Measurements from ENCODE around the gene PPP2R3B. TPM values are rescaled to one million over a fixed set of nuclear protein-coding genes. Genes with fewer than 3 reads are reported as not detected.
"Not testable (repeated sequence)": the region's sequence is repeated elsewhere in the genome, so short reads cannot be mapped to it uniquely, and the experiment has no call there.

PPP2R3B gene, protein sequence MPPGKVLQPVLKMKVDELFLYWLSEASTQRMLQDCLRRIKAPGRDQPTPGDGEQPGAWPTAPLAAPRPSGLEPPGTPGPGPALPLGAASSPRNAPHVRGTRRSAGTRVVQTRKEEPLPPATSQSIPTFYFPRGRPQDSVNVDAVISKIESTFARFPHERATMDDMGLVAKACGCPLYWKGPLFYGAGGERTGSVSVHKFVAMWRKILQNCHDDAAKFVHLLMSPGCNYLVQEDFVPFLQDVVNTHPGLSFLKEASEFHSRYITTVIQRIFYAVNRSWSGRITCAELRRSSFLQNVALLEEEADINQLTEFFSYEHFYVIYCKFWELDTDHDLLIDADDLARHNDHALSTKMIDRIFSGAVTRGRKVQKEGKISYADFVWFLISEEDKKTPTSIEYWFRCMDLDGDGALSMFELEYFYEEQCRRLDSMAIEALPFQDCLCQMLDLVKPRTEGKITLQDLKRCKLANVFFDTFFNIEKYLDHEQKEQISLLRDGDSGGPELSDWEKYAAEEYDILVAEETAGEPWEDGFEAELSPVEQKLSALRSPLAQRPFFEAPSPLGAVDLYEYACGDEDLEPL
- 10 to 100 TPM; 16.6 to 37.3 (median 23.2) TPM for polyA plus RNA-seq (ENCODE audit: insufficient read length in 4 of 4)

DNA sequence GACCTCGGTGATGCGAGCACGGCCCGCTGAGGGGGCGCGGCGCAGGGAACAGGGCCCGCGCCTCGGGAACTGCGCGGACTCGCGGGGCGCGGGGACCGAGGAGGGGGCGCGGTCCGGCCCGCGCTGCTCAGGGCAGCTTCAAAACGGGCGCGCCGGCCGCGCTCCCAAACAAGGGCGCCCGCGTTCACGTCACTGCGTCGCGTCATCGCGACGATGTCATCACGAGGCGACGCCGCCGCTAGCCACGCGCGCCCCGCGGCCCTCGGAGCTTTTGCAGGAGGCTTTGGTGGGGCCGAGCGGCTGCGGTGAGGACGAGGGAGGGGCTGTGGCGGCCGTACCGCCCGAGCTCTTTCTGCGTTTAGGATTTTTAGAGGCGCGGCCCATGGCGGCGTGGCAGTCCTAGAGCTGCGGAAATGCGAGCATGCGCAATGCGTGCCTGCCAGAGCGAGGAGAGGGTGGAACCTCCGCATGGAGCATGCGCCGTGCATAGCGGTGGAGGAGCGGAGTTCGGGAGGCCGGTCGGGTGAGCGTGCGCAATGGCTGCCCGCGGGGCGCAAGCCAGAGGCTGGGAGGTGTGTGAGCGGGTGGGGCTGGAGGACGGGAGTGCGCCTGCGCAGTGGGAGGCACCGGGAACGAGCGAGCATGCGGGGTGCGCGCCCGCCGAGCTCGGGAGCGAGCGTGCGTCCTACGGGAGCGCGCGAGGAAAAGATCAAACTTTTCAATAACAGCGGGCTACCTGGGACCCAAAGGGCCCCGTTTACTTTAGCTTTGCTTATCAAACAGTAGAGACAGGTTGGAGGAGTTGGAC lies at the start of gene PPP2R3B:
Gene PPP2R3B, minus strand, starts transcription at position 140 of the 808 bp plus-strand sequence. CDS start 216 bp downstream, outside the sequence.
- peak; percentile 93 to 95 (median 94) for DNase-seq (ENCODE audit: low read depth in 4 of 4, low spot score in 3 of 4)

DNA sequence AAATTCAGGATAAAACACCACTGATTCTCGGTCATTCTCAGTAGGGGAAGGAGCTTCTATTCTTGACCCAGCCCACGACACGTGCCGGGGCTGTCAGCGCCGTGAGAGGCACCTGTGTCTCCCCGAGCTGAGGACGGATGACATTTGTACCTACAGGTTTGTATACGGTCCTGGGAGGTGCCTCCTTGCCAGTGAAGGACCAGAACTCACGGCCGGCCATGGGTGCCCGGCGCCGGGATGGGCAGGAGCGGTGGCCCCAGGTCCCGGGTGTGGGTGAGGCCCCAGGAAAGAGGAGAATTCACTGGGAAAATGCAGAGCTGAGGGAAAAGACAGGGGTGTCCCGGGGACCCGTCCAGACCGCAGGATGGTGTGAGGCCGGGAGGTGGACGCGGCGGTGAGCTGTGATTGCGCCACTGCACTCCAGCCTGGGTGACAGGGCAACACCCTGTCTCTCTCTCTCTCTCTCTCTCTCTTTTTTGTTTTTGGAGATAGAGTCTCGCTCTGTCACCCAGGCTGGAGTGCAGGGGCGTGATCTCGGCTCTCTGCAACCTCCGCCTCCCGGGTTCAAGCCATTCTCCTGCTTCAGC lies 48.9 kb upstream of the PPP2R3B start:
- no peak for DNase-seq (ENCODE audit: low read depth in 4 of 4, low spot score in 3 of 4)

DNA sequence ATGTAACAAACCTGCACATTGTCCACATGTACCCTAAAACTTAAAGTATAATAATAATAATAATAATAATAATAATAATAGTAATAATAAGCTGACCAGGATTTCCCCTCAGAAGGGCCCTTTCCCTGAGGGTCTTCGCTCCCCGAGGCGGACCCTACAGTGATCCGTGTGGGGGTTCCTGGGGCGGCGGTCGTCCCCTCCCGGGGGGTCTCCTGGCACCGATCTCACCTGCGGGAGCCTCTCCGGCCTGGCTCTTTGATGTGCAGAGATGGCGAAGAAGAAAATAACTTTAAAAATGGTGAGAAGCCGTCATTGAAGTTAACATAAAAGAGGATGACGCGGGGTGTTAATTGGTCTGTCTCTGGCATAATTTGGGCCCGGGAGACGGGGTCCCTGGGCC lies 48.2 kb upstream of the PPP2R3B start:
- DNase-seq (ENCODE audit: low read depth in 4 of 4, low spot score in 3 of 4) = no peak

DNA sequence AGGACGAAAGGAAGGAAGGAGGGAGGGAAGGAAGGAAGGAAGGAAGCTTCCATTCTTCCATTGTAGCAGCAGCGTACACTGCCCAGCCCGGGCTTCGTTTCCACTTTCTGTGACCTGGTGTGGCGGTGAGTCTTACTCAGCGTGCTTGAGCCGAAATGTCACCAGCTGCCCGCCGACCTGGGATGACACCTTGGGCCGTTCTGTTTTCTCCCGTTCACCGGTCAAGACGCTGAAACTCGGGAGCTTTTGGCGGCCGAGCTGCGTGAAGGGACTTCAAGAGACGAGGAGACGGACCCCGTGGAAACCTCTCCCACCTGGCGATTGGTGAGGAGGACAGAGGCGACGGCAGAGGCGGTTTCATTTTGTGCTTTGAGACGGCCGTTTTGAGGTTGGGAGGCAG lies 47.1 kb upstream of the PPP2R3B start:
- no peak for DNase-seq (ENCODE audit: low read depth in 4 of 4, low spot score in 3 of 4)

DNA sequence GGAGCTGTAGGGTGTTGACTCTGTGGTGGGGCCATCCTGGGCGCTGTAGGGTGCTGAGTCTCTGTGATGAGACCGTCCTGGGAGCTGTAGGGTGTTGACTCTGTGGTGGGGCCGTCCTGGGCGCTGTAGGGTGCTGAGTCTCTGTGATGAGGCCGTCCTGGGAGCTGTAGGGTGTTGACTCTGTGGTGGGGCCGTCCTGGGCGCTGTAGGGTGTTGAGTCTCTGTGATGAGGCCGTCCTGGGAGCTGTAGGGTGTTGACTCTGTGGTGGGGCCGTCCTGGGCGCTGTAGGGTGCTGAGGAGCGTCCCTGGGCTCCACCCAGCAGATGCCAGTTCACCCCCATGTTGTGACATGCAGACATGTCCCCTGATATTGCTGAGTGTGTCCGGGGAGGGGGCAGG lies 46.0 kb upstream of the PPP2R3B start:
- not testable (repeated sequence) for DNase-seq (ENCODE audit: low read depth in 4 of 4, low spot score in 3 of 4)

DNA sequence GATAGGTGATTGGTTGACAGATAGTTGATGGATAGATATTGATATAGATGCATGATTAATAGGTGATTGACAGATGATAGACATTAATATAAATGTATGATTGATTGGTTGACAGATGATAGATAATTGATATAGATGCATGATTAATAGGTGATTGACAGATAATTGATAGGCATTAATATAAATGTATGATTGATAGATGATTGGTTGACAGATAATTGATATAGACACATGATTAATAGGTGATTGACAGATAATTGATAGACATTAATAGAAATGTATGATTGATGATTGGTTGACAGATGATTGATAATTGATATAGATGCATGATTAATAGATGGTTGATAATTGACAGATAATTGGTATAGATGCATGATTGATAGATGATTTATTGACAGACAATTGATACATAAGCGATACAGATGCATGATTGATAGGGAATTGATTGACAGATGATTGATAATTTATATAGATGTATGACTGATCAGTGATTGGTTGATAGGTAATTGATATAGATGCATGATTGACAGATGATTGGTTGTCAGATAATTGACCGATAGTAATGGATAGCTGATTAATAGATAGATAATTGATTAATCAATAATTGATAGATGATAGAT lies 44.9 kb upstream of the PPP2R3B start:
- no peak for DNase-seq (ENCODE audit: low read depth in 4 of 4, low spot score in 3 of 4)

DNA sequence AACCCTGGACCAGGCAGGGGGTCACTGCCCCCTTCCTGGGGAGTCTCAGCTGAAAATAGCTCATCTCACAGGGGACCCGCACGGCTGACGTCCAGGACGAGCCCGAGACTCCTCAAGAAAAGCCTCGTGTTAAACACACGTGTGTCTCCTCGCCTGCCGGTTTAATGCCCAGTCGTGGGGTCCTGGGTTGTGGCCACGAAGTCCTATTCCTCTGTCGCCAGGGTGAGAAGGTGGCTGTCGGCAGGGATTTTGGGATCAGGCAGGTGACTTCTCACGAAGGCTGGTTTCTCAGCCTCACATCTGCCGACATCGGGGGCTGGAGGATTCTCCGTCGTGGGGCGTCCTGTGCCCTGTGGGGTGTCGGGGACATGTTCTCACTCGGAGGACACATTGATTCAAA lies 44.3 kb upstream of the PPP2R3B start:
- no peak for DNase-seq (ENCODE audit: low read depth in 4 of 4, low spot score in 3 of 4)

DNA sequence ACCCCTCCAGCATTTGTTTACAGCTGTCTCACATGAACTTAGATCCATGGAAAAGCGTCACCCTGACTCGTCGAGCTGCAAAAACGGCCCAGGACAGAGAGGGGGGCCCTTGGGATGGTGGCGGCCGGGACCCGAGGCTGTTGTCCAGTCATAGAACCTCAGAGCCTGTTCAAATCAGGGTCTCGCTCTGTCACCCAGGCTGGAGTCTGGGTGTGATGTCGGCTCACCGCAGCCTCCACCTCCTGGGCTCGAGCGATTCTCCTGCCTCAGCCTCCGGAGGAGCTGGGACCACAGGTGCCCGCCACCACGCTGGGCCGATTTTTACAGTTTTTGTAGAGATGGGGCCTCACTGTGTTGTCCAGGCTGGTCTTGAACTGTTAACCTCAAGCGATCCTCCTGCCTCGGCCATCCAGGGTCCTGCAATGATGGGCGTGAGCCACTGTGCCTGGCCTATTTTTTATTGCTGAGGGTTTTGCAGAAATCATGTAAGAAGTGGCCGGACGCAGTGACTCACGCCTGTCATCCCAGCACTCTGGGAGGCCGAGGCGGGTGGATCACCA lies 42.6 kb upstream of the PPP2R3B start:
- DNase-seq (ENCODE audit: low read depth in 4 of 4, low spot score in 3 of 4) = no peak

DNA sequence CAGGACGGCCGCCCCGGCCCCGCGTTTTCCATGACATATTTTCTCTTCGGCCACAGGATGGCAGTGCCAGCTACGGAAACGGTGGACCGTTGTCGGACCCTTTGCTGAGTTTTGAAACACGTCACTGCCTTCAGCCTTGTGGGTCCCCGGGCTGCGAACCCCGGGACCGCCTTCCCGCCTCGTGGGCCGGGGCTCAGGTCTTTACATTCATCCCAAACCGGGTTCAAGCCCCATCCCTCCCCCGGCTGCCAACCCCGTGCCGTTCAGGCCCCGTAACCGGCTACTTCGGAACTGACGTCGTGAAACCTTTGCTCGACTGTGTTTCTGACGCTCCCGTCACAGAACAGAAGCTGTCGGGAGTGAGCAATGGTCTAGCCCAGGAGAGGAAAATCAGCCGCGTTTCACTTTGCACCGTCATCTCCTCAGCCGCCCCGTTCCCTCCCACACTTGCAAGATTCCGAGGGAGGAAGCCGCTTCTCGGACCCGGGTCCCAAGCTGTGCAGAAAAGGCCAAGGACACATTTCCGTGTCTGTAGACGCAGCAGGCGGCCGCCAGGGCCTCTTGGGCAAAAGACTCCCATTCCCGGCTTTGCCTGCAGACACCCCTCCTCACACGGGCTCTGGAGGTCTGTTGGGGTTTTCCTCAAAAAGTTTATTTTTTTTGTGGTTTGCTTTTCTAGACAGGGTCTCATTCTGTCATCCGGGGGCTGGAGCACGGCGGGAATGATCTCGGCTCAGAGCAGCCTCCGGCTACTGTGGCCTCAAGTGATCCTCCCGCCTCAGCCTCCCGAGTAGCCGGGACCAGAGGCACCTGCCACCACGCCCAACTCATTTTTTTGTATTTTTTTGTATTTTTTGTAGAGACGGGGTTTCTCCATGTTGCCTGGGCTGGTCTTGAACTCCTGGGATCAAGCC lies 41.4 kb upstream of the PPP2R3B start:
- DNase-seq (ENCODE audit: low read depth in 4 of 4, low spot score in 3 of 4) = no peak

DNA sequence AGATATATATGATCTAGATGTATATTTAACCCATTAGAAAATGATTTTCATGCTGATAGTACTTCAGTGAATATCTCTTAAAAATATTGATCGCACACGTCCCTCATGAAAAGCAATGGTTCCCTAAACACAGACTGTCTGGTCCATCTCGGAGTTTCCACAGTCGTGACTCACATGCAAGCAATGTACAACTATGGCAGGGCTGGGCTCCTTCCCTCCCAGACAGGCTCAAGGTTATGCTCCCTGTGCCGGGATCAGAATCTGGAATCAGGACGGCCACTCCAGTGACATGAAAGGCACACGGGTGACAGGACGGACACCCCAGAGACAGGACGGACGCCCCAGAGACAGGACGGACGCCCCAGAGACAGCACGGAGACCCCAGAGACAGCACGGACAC lies 40.2 kb upstream of the PPP2R3B start:
- no peak for DNase-seq (ENCODE audit: low read depth in 4 of 4, low spot score in 3 of 4)

DNA sequence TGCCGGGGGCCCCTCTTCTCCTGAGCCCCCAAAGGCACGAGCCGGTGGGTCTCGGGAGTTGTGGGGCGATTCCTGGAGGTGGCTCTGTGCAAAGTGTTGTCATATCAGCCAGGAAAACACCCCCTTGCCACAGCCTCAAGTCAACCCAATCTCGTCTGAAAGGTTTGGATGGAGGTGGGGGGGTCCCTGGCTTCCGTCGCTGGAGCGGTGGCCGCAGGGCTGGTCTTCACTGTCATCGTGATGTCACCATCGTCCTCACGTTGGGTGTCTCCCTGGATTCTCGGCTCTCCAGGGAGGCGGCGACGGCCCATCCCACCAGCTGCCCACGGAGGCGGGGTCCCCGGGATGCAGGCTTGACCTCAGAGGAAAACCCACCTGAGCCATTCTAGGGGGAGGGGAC lies 38.3 kb upstream of the PPP2R3B start:
- no peak for DNase-seq (ENCODE audit: low read depth in 4 of 4, low spot score in 3 of 4)

DNA sequence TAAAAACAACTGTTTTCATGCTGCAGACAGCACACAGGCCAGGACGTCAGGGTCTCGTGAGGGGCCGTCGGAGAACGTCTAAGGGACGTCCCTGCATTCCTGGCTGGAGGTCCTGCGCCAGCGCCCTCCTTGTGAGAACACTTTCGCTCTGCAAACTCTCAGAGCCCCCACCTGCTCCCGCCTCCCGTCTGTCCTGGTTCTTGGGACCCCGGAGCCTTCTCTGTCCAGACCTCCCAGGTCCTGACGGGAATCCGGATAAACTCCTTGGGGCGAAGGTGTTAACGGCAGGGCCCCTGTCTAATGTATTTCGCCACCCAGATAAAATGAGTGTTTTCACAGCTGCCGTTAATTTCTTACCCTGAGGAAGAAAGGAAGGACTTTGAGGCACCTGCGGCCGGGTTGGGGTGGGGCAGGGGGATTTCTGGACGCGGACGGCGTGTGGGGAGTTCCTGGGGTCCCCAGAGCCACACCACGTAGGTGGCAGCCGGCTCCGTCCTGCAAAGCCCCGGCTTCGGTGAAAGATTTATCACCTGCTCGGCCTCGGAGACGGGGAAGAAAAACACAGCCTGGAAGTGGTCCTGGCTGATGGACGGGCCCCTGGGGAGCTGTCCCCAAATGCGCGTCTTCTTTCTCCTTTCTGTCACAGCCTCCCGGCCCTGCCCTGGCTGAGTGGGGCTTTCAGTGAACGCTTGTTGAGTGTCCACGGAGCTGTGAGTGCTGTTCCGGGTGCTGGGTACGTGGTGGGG lies 35.1 kb upstream of the PPP2R3B start:
- DNase-seq (ENCODE audit: low read depth in 4 of 4, low spot score in 3 of 4) = no peak

DNA sequence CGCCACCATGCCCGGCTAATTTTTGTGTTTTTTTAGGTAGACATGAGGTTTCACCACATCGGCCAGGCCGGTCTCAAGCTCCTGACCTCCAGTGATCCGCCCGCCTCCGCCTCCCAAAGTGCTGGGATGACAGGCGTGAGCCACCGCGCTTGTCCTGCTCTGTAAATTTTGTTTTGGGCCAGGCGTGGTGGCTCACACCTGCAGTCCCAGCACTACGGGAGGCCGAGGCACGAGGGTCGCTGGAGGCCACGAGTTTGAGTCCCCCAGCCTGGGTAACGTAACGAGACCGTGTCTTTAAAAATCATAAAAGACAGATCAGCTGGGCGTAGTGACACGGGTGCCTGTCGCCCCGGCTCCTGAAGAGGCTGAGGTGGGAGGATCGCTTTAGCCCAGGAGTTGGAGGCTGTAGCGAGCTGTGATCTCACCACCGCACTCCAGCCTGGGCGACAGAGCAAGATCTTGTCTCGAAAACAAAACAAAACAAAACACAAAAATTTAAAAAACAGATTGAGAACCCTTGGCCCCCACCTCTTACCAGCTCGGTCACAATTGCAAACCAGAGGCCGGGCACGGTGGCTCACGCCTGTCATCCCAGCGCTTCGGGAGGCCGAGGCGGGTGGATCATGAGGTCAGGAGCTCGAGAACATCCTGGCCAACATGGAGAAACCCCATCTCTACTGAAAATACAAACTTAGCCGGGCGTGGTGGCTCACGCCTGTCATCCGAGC lies 34.0 kb upstream of the PPP2R3B start:
- DNase-seq (ENCODE audit: low read depth in 4 of 4, low spot score in 3 of 4) = no peak

DNA sequence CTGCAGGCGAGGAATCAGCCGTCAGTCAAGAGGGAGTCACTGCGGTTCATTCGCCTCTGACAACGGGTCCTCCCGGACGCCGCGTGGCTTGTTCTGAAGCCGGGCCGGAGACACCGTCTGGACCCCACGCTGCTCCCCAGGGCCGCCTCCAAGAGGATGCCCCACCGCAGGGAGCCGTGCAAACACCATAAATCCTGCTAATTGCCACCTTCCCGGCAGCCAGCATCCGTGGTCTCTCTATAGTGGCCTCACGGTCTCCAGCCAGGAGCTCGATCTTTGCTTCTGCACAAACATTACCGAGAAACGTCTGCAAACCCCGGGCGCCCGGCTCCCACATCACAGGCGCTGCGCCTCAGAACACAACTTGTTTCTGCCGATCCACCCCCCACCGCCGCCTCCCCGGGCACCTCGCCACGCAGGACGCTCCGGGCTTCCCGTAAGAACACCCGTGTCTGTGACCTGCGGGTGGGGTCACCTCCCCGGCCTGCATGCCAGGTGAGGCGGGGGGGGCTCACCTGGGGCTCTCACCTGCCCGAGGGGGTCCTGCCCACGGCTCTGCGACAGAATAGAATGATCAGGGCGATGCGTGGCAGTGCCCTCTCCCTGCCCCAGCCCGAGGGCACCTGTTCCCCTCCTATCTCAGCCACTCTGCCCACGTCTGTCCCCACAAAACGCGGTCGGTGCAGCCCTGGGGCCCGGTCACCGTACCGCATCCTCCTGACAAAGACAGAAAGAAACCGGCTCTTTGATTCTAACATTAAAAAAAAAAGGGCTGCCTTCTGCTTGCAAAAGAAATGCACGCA lies 32.4 kb upstream of the PPP2R3B start:
- DNase-seq (ENCODE audit: low read depth in 4 of 4, low spot score in 3 of 4) = no peak

DNA sequence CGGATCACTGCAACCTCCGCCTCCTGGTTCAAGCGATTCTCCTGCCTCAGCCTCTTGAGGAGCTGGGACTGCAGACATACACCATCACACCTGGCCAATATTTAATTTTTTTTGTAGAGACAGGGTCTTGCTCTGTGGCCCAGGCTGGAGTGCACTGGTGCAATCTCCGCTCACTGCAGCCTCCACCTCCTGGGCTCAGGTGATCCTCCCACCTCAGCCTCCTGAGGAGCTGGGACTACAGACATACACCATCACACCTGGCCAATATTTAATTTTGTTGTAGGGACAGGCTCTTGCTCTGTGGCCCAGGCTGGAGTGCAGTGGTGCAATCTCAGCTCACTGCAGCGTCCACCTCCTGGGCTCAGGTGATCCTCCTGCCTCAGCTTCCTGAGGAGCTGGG lies 28.8 kb upstream of the PPP2R3B start:
- DNase-seq (ENCODE audit: low read depth in 4 of 4, low spot score in 3 of 4) = not testable (repeated sequence)

DNA sequence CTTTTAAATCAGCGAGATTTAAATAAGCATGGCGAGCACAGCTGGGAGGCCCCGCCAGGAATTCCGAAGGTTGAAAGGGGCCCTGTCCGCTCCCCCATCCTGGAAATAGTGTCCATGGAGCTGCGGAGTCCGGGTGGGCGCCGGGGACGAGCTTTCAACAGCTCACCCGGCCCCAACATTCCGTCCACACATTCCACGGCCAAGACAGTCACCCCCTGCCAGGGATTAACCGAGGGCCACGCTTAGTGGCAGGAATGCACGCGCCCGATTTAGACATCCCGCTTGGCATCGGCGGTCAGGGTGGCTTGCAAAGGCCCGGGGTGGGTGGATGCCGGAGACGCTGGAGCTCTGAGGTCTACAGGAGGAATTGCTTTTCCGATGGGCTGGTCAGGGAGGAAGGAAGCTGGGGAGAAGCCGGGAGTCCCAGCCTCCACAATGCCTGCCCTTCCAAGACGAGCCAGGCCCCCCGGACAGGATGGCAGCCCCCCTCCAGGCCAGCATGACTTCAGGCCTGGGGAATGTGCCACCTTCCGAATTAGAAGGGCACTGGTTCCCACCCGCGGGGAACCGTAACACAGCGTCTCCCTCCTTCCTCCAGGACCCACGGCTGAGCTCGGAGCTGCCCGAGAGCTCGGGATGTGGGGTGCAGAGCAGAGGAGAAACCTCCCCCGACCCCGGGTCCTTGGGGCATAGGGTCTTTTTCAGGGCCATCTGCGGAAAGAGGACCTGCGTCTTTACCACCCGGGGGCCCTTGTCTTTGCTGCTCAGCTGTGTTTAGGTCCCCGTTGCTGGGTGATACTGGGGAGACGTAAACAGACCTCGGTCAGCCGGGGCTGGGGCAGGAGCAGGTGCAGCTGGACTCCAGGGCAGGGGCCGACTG lies 26.9 kb upstream of the PPP2R3B start:
- no peak for DNase-seq (ENCODE audit: low read depth in 4 of 4, low spot score in 3 of 4)

All from left renal pelvis (tissue), 4 donors.